Left forelimb (tissue), 1 donor: ENCODE results near the gene ELMO1.
"Not testable (repeated sequence)": the region's sequence is repeated elsewhere in the genome, so short reads cannot be mapped to it uniquely, and the experiment has no call there.

Source experiments
- DNase-seq: peaks from one replicate; pipeline ENCODE4 v3.0.0-alpha.2; 2018; ENCODE audit warnings: low spot score

The ELMO1 gene

GRCh38 chr7:36977878-36978277 is 470.8 kb downstream of the ELMO1 start:
- DNase-seq: no peak

- DNase-seq: not testable (repeated sequence)
These were observed 475.1 kb downstream of the ELMO1 start for GRCh38 chr7:36973534-36973933.

- DNase-seq: no peak
These were observed 476.5 kb downstream of the ELMO1 start for GRCh38 chr7:36972140-36972518.

GRCh38 chr7:36971515-36972139 is 477.0 kb downstream of the ELMO1 start:
- no peak for DNase-seq

- no peak for DNase-seq
These were observed 477.8 kb downstream of the ELMO1 start for GRCh38 chr7:36970551-36971514.

- no peak for DNase-seq
These were observed 479.3 kb downstream of the ELMO1 start for GRCh38 chr7:36969376-36969775.

GRCh38 chr7:36967387-36967786 is 481.3 kb downstream of the ELMO1 start:
- no peak for DNase-seq

- DNase-seq: no peak
These were observed 482.0 kb downstream of the ELMO1 start for GRCh38 chr7:36966636-36967035.

- DNase-seq: no peak
These were observed 482.6 kb downstream of the ELMO1 start for GRCh38 chr7:36966039-36966438.

- DNase-seq: no peak
These were observed 483.0 kb downstream of the ELMO1 start for GRCh38 chr7:36965625-36966024.

GRCh38 chr7:36964297-36964696 is 484.4 kb downstream of the ELMO1 start:
- no peak for DNase-seq

- no peak for DNase-seq
These were observed 486.3 kb downstream of the ELMO1 start for GRCh38 chr7:36962367-36962766.

- DNase-seq: no peak
These were observed 487.0 kb downstream of the ELMO1 start for GRCh38 chr7:36961693-36962092.

- DNase-seq: no peak
These were observed 487.6 kb downstream of the ELMO1 start for GRCh38 chr7:36961097-36961496.

- DNase-seq: no peak
These were observed 488.6 kb downstream of the ELMO1 start for GRCh38 chr7:36960105-36960504.

GRCh38 chr7:36958111-36958733 is 490.4 kb downstream of the ELMO1 start:
- no peak for DNase-seq

GRCh38 chr7:36957620-36958019 is 491.0 kb downstream of the ELMO1 start:
- no peak for DNase-seq

- DNase-seq: no peak
These were observed 491.9 kb downstream of the ELMO1 start for GRCh38 chr7:36956814-36957213.

GRCh38 chr7:36955456-36956129 is 493.1 kb downstream of the ELMO1 start:
- no peak for DNase-seq

GRCh38 chr7:36951257-36951697 is 497.4 kb downstream of the ELMO1 start:
- DNase-seq: no peak

- no peak for DNase-seq
These were observed 498.7 kb downstream of the ELMO1 start for GRCh38 chr7:36949711-36950600.
